GM12801 (cell line): ENCODE results near the gene GABBR2.

ENCODE experiments used
- TF ChIP-seq, protein P1 (sequence below): IDR thresholded peaks from one replicate; pipeline ENCODE4 v1.5.1; 2011; ENCODE audit warnings: control low read depth; ENCODE audit not compliant: insufficient read length; ENCODE audit errors: extremely low read depth

GABBR2 gene

DNA sequence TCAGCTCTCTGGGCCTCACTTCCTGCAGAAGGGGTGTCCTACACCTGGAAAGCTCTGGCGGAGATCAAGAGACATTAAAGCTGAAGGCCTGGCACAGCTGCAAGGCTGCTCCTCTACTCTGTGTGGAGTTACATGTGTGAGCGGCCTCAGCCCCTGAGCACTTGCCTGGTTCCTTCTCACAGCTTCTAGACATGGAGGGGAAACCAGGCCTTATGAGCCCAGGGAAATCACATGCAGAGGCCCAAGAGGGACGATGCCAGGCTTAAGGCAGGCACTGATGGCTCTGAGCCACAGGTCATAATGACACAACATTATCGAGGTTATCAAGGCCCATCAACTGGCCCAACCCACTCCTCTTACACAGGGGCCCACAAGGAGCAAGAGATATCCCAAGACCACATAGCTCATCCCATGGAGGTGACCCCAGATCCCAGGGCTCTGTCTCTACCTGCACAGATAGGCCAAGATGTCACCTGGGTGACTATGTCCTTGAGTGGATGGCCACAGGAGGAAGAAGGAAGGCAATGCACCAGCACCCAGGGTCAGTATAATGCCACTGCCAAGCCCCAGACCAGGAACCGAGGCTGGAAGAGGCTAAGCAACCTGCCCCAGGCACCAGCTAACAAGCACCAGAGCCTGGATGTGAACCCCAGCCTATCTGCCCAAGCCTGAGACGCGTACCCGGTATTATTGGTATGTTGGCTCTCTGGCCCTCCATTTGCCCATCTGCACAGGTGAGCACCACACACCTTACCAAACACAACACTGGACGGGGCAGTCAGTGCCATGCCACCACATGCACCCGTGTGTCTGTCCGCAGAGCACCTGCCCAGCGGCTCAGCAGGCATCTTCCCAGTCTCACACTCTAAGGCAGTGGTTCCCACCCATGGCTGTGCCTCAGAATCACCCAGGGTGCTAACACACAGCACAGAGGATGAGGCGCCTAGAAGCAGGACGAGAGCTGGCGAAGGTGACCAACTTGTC is 143.3 kb downstream of the GABBR2 start:
- TF ChIP-seq, protein P1, sequence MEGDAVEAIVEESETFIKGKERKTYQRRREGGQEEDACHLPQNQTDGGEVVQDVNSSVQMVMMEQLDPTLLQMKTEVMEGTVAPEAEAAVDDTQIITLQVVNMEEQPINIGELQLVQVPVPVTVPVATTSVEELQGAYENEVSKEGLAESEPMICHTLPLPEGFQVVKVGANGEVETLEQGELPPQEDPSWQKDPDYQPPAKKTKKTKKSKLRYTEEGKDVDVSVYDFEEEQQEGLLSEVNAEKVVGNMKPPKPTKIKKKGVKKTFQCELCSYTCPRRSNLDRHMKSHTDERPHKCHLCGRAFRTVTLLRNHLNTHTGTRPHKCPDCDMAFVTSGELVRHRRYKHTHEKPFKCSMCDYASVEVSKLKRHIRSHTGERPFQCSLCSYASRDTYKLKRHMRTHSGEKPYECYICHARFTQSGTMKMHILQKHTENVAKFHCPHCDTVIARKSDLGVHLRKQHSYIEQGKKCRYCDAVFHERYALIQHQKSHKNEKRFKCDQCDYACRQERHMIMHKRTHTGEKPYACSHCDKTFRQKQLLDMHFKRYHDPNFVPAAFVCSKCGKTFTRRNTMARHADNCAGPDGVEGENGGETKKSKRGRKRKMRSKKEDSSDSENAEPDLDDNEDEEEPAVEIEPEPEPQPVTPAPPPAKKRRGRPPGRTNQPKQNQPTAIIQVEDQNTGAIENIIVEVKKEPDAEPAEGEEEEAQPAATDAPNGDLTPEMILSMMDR: no peak

DNA sequence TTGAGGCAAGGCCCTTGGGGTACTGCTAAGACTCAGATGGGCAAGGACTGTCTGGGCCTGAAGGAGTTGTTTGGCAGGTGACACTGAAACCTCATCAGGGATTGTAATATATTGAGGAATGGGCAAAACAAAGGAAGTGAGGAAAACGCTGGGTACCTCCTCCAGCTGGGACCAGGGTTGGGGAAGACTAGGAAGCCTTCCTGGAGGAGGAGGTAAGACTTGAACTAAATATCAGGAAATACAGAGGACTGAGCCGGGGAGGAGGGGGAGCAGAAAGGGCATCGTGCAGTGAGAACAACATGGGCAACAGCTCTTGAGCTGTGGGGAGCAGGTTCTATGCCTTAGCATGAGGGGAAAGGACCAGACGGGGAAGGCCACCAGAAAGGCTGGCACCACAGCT is 144.0 kb downstream of the GABBR2 start:
- TF ChIP-seq, protein P1: no peak

DNA sequence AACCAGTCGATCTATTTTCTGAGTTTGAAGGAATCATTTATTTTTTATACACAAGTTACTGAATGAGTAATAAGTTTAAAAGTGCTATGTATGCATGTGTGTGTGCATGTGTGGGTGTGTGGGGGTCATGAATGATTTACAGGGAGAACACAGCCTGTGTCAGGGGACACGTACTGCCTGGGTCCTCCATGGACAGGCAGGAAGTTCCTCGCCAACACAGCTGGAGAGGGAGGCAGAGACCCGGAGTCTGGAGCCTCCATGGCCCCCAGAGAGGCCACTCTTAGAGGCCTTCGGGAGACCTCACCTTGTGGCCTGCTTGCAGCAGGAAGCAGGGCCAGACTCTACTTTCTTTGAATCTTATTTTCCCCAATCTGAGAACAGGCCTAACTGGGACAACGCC is 144.7 kb downstream of the GABBR2 start:
- TF ChIP-seq, protein P1: no peak

DNA sequence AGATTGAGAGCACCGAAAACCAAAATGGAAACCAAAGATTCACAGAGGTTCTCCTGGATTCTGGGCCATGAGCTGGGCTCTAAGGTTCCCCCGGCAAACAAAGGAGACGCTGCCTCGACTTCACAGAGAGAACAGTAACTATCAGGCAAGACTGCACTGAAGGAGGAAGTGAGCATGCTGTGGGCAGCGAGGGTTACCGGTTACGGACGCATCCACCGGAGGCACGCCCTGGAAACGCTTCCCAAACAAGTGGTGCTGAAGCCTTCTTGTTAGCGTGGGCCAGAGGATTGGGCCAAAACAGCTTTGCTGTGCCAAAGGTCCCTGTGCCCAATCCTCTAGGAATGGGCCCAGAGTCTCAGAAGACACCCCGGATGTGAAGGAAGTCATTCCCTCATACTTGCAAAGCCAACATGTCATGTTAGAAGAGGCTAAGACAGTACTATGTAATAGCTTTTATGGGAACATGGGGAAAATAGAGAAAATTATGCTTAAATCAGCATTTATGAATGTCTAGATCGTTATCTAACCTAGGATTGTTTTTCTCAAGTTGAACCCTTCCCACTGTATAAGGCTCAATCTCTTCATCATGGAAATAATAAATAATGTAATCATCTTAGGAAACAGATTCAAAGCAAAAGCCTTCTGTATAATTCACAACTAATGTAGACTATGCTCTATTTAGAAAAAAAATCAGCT is 145.4 kb downstream of the GABBR2 start:
- TF ChIP-seq, protein P1: no peak

DNA sequence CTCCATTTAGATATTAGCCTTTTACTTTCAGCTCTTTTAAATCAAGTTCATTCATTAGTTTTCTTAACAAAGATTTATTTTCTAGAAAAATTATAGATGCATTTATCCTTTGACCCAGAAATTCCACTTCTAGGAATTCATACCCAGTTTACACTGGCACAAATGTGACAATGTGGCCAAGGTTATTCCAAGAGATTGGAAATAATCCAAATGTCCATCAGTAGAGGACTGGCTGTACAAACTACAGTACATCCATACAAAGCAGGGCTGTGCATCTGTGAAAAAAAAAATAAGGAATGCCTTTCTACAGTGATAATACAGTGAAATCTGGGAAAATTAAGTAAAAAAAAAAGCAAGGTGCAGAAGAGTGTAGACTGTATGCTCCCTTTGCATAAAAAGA is 149.2 kb downstream of the GABBR2 start:
- TF ChIP-seq, protein P1: no peak

DNA sequence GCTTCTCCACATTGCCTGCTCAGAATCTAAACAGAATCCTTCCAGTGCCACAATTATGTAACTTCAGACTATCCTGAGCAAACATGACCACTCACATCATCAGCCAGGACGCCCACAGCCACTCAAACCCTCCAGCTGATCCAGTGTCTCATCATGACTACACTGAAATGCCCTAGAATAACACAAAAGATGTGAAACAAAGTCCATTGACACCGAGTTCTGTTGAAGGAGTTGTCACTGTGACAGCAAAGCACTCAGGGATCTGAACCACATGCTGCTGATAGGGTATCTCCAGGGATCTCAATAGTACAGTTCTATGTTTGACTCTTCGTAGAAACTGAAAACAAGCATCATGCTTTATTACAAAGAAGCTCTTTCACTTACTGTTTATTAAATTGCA is 150.2 kb downstream of the GABBR2 start:
- TF ChIP-seq, protein P1: no peak

DNA sequence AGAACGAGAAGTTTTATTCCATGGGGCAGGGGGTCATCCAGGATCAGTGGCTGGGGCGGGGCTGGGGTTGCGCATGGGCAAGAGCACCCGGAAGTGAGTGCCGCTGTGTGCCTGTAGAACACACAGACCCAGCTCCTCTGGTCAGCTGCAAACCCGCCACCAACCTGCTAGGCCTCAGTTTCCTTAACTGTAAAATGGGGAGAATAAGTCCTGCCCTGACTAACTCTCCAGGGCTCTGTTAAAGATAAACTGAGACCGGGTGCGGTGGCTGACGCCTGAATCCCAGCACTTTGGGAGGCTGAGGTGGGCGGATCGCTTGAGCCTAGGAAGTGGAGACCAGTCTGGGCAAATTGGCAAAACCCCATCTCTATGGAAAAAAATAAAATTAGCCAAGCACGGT is 152.2 kb downstream of the GABBR2 start:
- TF ChIP-seq, protein P1: no peak
